OCI-LY7 (cell line): Measurements from ENCODE around the gene CFP.

Experiments
- EZH2phosphoT487 ChIP-seq: fragments of 200-600 bp; sonication (generic); IDR thresholded peaks from 2 replicates; pipeline ENCODE4 v1.6.1; 2018; ENCODE audit warnings: low read depth, borderline replicate concordance, mild to moderate bottlenecking, mixed run types, antibody characterized with exemption, low read length, moderate library complexity, mixed read lengths
- TF ChIP-seq, protein P1 (sequence below): fragments of 200-600 bp; sonication (generic); conservative IDR thresholded peaks from 2 replicates; pipeline ENCODE4 v1.5.1; 2014; ENCODE audit warnings: mild to moderate bottlenecking, antibody characterized with exemption, low read length, moderate library complexity, mixed read lengths

DNA sequence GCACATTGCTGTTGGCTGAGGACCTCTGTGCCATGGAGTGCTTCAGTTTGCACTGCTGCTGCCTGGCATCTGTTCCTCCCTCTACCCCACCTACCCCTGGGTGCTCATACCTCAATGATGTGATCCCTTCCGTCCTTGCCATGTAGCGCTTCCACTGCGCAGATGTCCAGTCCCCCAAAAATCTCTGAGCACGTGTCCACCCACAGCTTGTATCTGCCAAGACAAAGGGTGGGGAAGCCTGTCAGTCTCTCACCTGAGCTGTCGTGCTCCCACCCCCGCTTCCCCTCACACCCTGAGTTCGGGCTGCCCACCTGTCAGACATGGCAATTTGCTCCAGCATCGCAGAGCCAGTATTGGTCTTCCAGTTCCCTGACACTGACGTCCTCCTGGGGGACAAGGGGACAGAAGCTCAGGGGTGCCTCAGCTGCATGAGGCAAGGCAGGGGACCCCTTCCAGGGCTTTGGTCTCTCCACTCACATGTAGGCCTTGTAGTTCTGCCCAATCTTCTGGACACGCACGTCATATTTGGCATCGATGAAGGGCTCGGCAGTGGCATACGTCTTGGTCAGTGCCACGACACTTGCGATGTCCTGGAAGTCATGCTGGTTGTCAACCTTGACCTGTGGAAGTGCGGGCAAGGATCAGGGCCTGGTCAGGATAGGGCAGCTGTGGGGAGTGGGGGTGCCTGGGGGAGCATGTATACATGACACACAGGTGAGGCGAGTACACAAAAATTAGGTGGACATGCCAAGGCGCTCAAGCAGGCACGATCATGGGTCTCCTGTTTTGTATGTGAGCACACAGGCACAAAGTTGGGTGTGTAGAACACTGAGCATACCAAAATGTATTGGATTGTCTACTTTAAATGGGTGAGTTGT, 53.5 kb downstream of the CFP start:
- TF ChIP-seq, protein P1, sequence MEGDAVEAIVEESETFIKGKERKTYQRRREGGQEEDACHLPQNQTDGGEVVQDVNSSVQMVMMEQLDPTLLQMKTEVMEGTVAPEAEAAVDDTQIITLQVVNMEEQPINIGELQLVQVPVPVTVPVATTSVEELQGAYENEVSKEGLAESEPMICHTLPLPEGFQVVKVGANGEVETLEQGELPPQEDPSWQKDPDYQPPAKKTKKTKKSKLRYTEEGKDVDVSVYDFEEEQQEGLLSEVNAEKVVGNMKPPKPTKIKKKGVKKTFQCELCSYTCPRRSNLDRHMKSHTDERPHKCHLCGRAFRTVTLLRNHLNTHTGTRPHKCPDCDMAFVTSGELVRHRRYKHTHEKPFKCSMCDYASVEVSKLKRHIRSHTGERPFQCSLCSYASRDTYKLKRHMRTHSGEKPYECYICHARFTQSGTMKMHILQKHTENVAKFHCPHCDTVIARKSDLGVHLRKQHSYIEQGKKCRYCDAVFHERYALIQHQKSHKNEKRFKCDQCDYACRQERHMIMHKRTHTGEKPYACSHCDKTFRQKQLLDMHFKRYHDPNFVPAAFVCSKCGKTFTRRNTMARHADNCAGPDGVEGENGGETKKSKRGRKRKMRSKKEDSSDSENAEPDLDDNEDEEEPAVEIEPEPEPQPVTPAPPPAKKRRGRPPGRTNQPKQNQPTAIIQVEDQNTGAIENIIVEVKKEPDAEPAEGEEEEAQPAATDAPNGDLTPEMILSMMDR, result no peak
- TF ChIP-seq EZH2phosphoT487, result no peak
